GM18505 (cell line): ENCODE data around the gene AKR1E2.

Experiments
- ATAC-seq: cut with Tn5 transposase; IDR thresholded peaks from one replicate; pipeline ENCODE4 v1.9.1; 2021; ENCODE audit not compliant: unreplicated experiment
- POLR2A ChIP-seq: IDR thresholded peaks from 4 replicates; pipeline ENCODE4 v1.6.1; 2011; ENCODE audit warnings: borderline replicate concordance; ENCODE audit not compliant: insufficient read depth, insufficient read length; ENCODE audit errors: extremely low read depth

AKR1E2 gene

GRCh38 chr10:4867520-4868356 lies 41.7 kb downstream of the AKR1E2 start:
- no peak for ATAC-seq
- TF ChIP-seq POLR2A, result no peak

GRCh38 chr10:4868357-4868657 lies 42.3 kb downstream of the AKR1E2 start:
- no peak for ATAC-seq
- TF ChIP-seq POLR2A, result no peak

- no peak for TF ChIP-seq POLR2A
- ATAC-seq, result no peak
These were observed 56.7 kb downstream of the AKR1E2 start for GRCh38 chr10:4882704-4883078.

GRCh38 chr10:4883079-4883739 lies 57.2 kb downstream of the AKR1E2 start:
- TF ChIP-seq POLR2A, result no peak
- no peak for ATAC-seq

GRCh38 chr10:4885162-4885561 lies 59.2 kb downstream of the AKR1E2 start:
- no peak for TF ChIP-seq POLR2A
- ATAC-seq, result no peak

- ATAC-seq, result no peak
- no peak for TF ChIP-seq POLR2A
These were observed 61.5 kb downstream of the AKR1E2 start for GRCh38 chr10:4887501-4887900.

GRCh38 chr10:4888236-4888635 lies 62.2 kb downstream of the AKR1E2 start:
- TF ChIP-seq POLR2A, result no peak
- no peak for ATAC-seq

- ATAC-seq, result no peak
- no peak for TF ChIP-seq POLR2A
These were observed 64.0 kb downstream of the AKR1E2 start for GRCh38 chr10:4889959-4890358.

- no peak for TF ChIP-seq POLR2A
- no peak for ATAC-seq
These were observed 66.7 kb downstream of the AKR1E2 start for GRCh38 chr10:4892681-4893080.

GRCh38 chr10:4894335-4894734 lies 68.3 kb downstream of the AKR1E2 start:
- TF ChIP-seq POLR2A, result no peak
- no peak for ATAC-seq
